Astrocyte (in vitro differentiated cells and primary cell): ENCODE data around the gene H2BK1.

Experiments
- CTCF ChIP-seq: IDR thresholded peaks from 2 replicates; pipeline ENCODE4 v1.5.1; 2011; ENCODE audit warnings: low read depth, mild to moderate bottlenecking, inconsistent platforms, low read length, moderate library complexity; ENCODE audit not compliant: insufficient read depth
- EZH2 ChIP-seq: IDR thresholded peaks from 2 replicates; pipeline ENCODE4 v1.6.1; 2012; ENCODE audit warnings: mild to moderate bottlenecking, low read length, inconsistent platforms; ENCODE audit not compliant: insufficient read depth

- TF ChIP-seq EZH2 (no peak), CTCF (no peak)
Measured at GRCh38 chr7:151243045-151243349, 32.7 kb upstream of the H2BK1 start.
